H1 (cell line): ENCODE results near the gene TMEM161B. TPM values are rescaled to one million over a fixed set of nuclear protein-coding genes. Genes with fewer than 3 reads are reported as not detected.
A peak's percentile ranks its signal among the peaks of the same experiment; 100 is the strongest.

ENCODE experiments used
- CTCF ChIA-PET: fragments of 300-600 bp; sonication (Branson Sonifier 250); formaldehyde crosslinking; loops from one replicate; lab custom pipeline; 2021; ENCODE audit not compliant: partially characterized antibody; lab: Charles Lee
- POLR2A ChIA-PET: fragments of 300-600 bp; sonication (Branson Sonifier 250); formaldehyde crosslinking; loops from one replicate; lab custom pipeline; 2021; ENCODE audit warnings: inconsistent platforms; ENCODE audit not compliant: partially characterized antibody; lab: Charles Lee
- DNase-seq, 2 experiments: peaks; one replicate each; pipeline versions ENCODE4 v3.0.0 to v3.0.0-alpha.2; 2010 to 2022; ENCODE audit warnings: low spot score in 2 of 2, low read depth in 1 of 2, mixed read lengths in 1 of 2
- FAIRE-seq: peaks from 2 replicates; lab custom pipeline; 2011; peaks lifted over from hg19 to GRCh38; lab: Jason Lieb, UNC
- H2AFZ ChIP-seq: 2 replicates; pipeline ENCODE4 v1.8.1; 2012; ENCODE audit warnings: low read length, inconsistent platforms
- H2AK5ac ChIP-seq: 2 replicates; pipeline ENCODE4 v1.6.1; 2013; ENCODE audit warnings: low read depth, low read length
- H2BK120ac ChIP-seq: replicated peaks from 2 replicates; pipeline ENCODE3; 2013; ENCODE audit warnings: low read depth, low read length, inconsistent platforms
- H2BK12ac ChIP-seq: 2 replicates; pipeline ENCODE4 v1.6.1; 2013; ENCODE audit warnings: low read depth, low read length
- H2BK15ac ChIP-seq: 2 replicates; pipeline ENCODE4 v1.6.1; 2013; ENCODE audit warnings: low read length
- H2BK20ac ChIP-seq: 2 replicates; pipeline ENCODE4 v1.6.1; 2013; ENCODE audit warnings: low read length
- H2BK5ac ChIP-seq: 2 replicates; pipeline ENCODE4 v1.6.1; 2013; ENCODE audit warnings: low read depth, low read length
- H3K14ac ChIP-seq: 2 replicates; pipeline ENCODE4 v1.6.1; 2013; ENCODE audit warnings: inconsistent platforms; ENCODE audit not compliant: insufficient read length
- H3K18ac ChIP-seq: 2 replicates; pipeline ENCODE4 v1.6.1; 2013; ENCODE audit warnings: low read length; ENCODE audit errors: extremely low read depth
- H3K23ac ChIP-seq: 2 replicates; pipeline ENCODE4 v1.6.1; 2013; ENCODE audit warnings: inconsistent platforms; ENCODE audit not compliant: insufficient read length
- H3K23me2 ChIP-seq: 2 replicates; pipeline ENCODE4 v1.6.1; 2013; ENCODE audit warnings: low read depth, low read length
- H3K27ac ChIP-seq: 2 replicates; pipeline ENCODE4 v1.6.1; 2011; ENCODE audit warnings: low read depth, low read length, inconsistent platforms
- H3K27me3 ChIP-seq, 4 experiments: replicated peaks in 1 of 4; 1 replicate in 1 of 4; 2 replicates in 3 of 4; pipeline versions ENCODE4 v1.6.1 to v1.8.1; 2011 to 2013; ENCODE audit warnings: low read length in 3 of 4, mild to moderate bottlenecking in 3 of 4, inconsistent platforms in 2 of 4, mixed read lengths in 2 of 4, moderate library complexity in 1 of 4; ENCODE audit not compliant: control insufficient read depth in 3 of 4, insufficient read depth in 3 of 4; ENCODE audit errors: extremely low read depth in 1 of 4
- H3K36me3 ChIP-seq, 4 experiments: 2 replicates each; pipeline versions ENCODE4 v1.6.1 to v1.8.1; 2011 to 2013; ENCODE audit warnings: mild to moderate bottlenecking in 4 of 4, low read length in 3 of 4, moderate library complexity in 2 of 4, control low read depth in 1 of 4, inconsistent platforms in 1 of 4; ENCODE audit not compliant: insufficient read depth in 4 of 4, control insufficient read depth in 2 of 4
- H3K4ac ChIP-seq: replicated peaks from 2 replicates; pipeline ENCODE3; 2013; ENCODE audit warnings: low read length, low read depth, mixed read lengths, inconsistent platforms; ENCODE audit not compliant: insufficient read length
- H3K4me1 ChIP-seq, 4 experiments: replicated peaks in 1 of 4; 1 replicate in 1 of 4; 2 replicates in 3 of 4; pipeline versions ENCODE4 v1.6.1 to v1.8.1; 2011 to 2013; ENCODE audit warnings: low read length in 3 of 4, inconsistent platforms in 2 of 4, mixed read lengths in 1 of 4; ENCODE audit not compliant: insufficient read depth in 4 of 4, control insufficient read depth in 3 of 4
- H3K4me2 ChIP-seq, 2 experiments: 2 replicates each; pipeline versions ENCODE4 v1.6.1 to v1.8.1; 2011 to 2013; ENCODE audit warnings: low read depth in 2 of 2, low read length in 2 of 2, control low read depth in 1 of 2, inconsistent platforms in 1 of 2, mild to moderate bottlenecking in 1 of 2; ENCODE audit not compliant: insufficient read depth in 1 of 2
- H3K4me3 ChIP-seq, 4 experiments: fragments of 200-600, 300-600 bp in 1 of 4; sonication (generic), shearing (Covaris generic), sonication (Bioruptor Twin) in 1 of 4; 2 replicates each; pipeline versions ENCODE4 v1.5.1 to v1.8.1; 2011 to 2016; ENCODE audit warnings: low read length in 4 of 4, low read depth in 3 of 4, control low read depth in 2 of 4, inconsistent platforms in 2 of 4, mild to moderate bottlenecking in 2 of 4, mixed read lengths in 1 of 4, moderate library complexity in 1 of 4; ENCODE audit not compliant: insufficient read depth in 2 of 4; ENCODE audit errors: extremely low read depth in 1 of 4
- H3K56ac ChIP-seq: replicated peaks from 2 replicates; pipeline ENCODE3; 2013; ENCODE audit warnings: low read depth, mild to moderate bottlenecking, mixed read lengths, low read length, inconsistent platforms; ENCODE audit not compliant: insufficient read length
- H3K79me1 ChIP-seq: 2 replicates; pipeline ENCODE4 v1.6.1; 2013; ENCODE audit warnings: low read depth, low read length, control low read depth
- H3K79me2 ChIP-seq, 2 experiments: 2 replicates each; pipeline versions ENCODE4 v1.6.1 to v1.8.1; 2012 to 2013; ENCODE audit warnings: low read length in 2 of 2, mild to moderate bottlenecking in 2 of 2, inconsistent platforms in 1 of 2; ENCODE audit not compliant: insufficient read depth in 2 of 2, control insufficient read depth in 1 of 2
- H3K9ac ChIP-seq, 4 experiments: replicated peaks in 1 of 4; 1 replicate in 1 of 4; 2 replicates in 3 of 4; pipeline versions ENCODE4 v1.6.1 to v1.8.1; 2011 to 2013; ENCODE audit warnings: low read depth in 3 of 4, low read length in 3 of 4, control low read depth in 2 of 4, mild to moderate bottlenecking in 2 of 4, moderate library complexity in 2 of 4, inconsistent platforms in 1 of 4; ENCODE audit errors: extremely low read depth in 1 of 4
- H3K9me3 ChIP-seq, 2 experiments: 2 replicates each; pipeline versions ENCODE4 v1.6.1 to v1.8.1; 2012 to 2013; ENCODE audit warnings: mild to moderate bottlenecking in 2 of 2, moderate library complexity in 2 of 2, control low read depth in 1 of 2, inconsistent platforms in 1 of 2, low read depth in 1 of 2, low read length in 1 of 2, mixed read lengths in 1 of 2; ENCODE audit not compliant: insufficient read depth in 2 of 2
- H4K20me1 ChIP-seq, 2 experiments: replicated peaks in 1 of 2; 2 replicates each; pipeline versions ENCODE3 to v1.8.1; 2011 to 2013; ENCODE audit warnings: inconsistent platforms in 2 of 2, low read length in 2 of 2, mild to moderate bottlenecking in 1 of 2; ENCODE audit not compliant: insufficient read depth in 2 of 2, control insufficient read depth in 1 of 2
- H4K5ac ChIP-seq: 2 replicates; pipeline ENCODE4 v1.6.1; 2013; ENCODE audit warnings: low read length, low read depth, mixed read lengths, inconsistent platforms; ENCODE audit not compliant: insufficient read length
- H4K8ac ChIP-seq: 2 replicates; pipeline ENCODE4 v1.8.0; 2013; ENCODE audit warnings: mild to moderate bottlenecking, moderate library complexity, low read length, inconsistent platforms; ENCODE audit not compliant: insufficient read depth; ENCODE audit errors: extremely low read depth
- H4K91ac ChIP-seq: replicated peaks from 2 replicates; pipeline ENCODE3; 2013; ENCODE audit warnings: low read length, mixed read lengths, inconsistent platforms; ENCODE audit not compliant: insufficient read length
- CHD1 ChIP-seq: IDR thresholded peaks from 2 replicates; pipeline ENCODE4 v1.6.1; 2012; ENCODE audit warnings: low read depth, low read length, improper control_type of control experiment
- CREB1 ChIP-seq: IDR thresholded peaks from 2 replicates; pipeline ENCODE4 v1.6.1; 2012; ENCODE audit warnings: inconsistent platforms
- CTBP2 ChIP-seq: IDR thresholded peaks from 2 replicates; pipeline ENCODE4 v1.7.0; 2011; ENCODE audit warnings: borderline replicate concordance, mild to moderate bottlenecking, moderate library complexity, mixed read lengths, low read length; ENCODE audit not compliant: insufficient read depth, insufficient read length
- E2F6 ChIP-seq: IDR thresholded peaks from 2 replicates; pipeline ENCODE4 v1.6.1; 2012; ENCODE audit warnings: inconsistent platforms
- KDM4A ChIP-seq: IDR thresholded peaks from one replicate; pipeline ENCODE4 v1.7.1; 2012; ENCODE audit warnings: low read depth, mild to moderate bottlenecking, moderate library complexity, low read length, inconsistent platforms; ENCODE audit not compliant: severe bottlenecking
- POLR2A ChIP-seq, 2 experiments: IDR thresholded peaks; 1 replicate in 1 of 2; 2 replicates in 1 of 2; pipeline ENCODE4 v1.6.1; 2011; ENCODE audit warnings: low read depth in 2 of 2, low read length in 2 of 2, mild to moderate bottlenecking in 2 of 2; ENCODE audit errors: control extremely low read depth in 1 of 2
- POU5F1 ChIP-seq: IDR thresholded peaks from 2 replicates; pipeline ENCODE4 v1.6.1; 2011; ENCODE audit warnings: low read depth, mild to moderate bottlenecking, low read length, moderate library complexity
- RBBP5 ChIP-seq: IDR thresholded peaks from 2 replicates; pipeline ENCODE4 v1.7.1; 2012; ENCODE audit warnings: low read depth, mild to moderate bottlenecking, inconsistent platforms, low read length, moderate library complexity, borderline replicate concordance
- RXRA ChIP-seq: IDR thresholded peaks from 2 replicates; pipeline ENCODE4 v1.6.1; 2011; ENCODE audit warnings: low read depth, mild to moderate bottlenecking, low read length, moderate library complexity; ENCODE audit not compliant: insufficient read depth
- SIX5 ChIP-seq: IDR thresholded peaks from 2 replicates; pipeline ENCODE4 v1.6.1; 2011; ENCODE audit warnings: mild to moderate bottlenecking, low read depth, low read length
- SP1 ChIP-seq: IDR thresholded peaks from 2 replicates; pipeline ENCODE4 v1.6.1; 2011; ENCODE audit warnings: low read depth, low read length
- TCF12 ChIP-seq: IDR thresholded peaks from 2 replicates; pipeline ENCODE4 v1.6.1; 2011; ENCODE audit warnings: low read depth, mild to moderate bottlenecking, low read length
- ZNF274 ChIP-seq: IDR thresholded peaks from 2 replicates; pipeline ENCODE4 v1.7.0; 2012; ENCODE audit warnings: low read length, borderline replicate concordance; ENCODE audit errors: extremely low read depth
- WGBS, 2 experiments: shearing (Covaris generic) in 1 of 2; methylation state at CpG; one replicate each; pipeline versions ENCODE4 v1.1.6 to v1.1.7; 2013 to 2015; ENCODE audit warnings: low lambda C conversion rate in 2 of 2, mixed read lengths in 2 of 2, inconsistent platforms in 1 of 2, low coverage in 1 of 2, missing lambda C conversion rate in 1 of 2; ENCODE audit not compliant: insufficient replicate concordance in 2 of 2, insufficient coverage in 1 of 2, insufficient read length in 1 of 2; ENCODE audit errors: extremely low coverage in 1 of 2, missing lambda C conversion rate in 1 of 2; 5-methylcytosine and 5-hydroxymethylcytosine counted together
- polyA plus RNA-seq, 7 experiments: library from polyadenylated mRNA; depleted of rRNA in 3 of 7; stranded (reverse) in 5 of 7; unstranded in 2 of 7; fragments of >200 nt in 5 of 7; fragments of 200-250 nt in 2 of 7; gene quantifications; 1 replicate in 5 of 7; 2 replicates in 1 of 7; 4 replicates in 1 of 7; pipeline versions ENCODE4 v1.2.1 to v1.2.3, GENCODE V29; 2011 to 2013; ENCODE audit warnings: missing spikeins in 2 of 7, mixed read lengths in 2 of 7
- total RNA-seq: library from RNA; stranded (reverse); fragmentation: NEBNext Ultra II Directional; extraction: Animal tissue kit (Norgen Biotek cat#: 25700); gene quantifications from 2 replicates; pipeline ENCODE4 v1.2.1, GENCODE V29; 2021

The TMEM161B gene
- total and polyA plus RNA-seq, 2 of the 8 experiments (the other 6 are each of a cell fraction or from before 2014, with no cell fraction given): 7.4 to 13.8 TPM

GRCh38 chr5:88256872-88257271 is 11.8 kb downstream of the TMEM161B start:
- H2BK5ac ChIP-seq: peak overlapping the region; percentile 98
- H4K91ac ChIP-seq: no peak overlapping the region
- H3K9me3 ChIP-seq: no peaks in the 10 kb centered on the region
- no peak overlapping the region for H2BK15ac ChIP-seq
- peaks cover 0 to 21% (median 5%) of the 10 kb centered on the region in 4 experiments; a peak in 5 of 7 replicates for H3K4me1 ChIP-seq
- H4K5ac ChIP-seq: peak overlapping the region; percentile 67
- 6% methylated on average over 4 of the region's 4 CpGs; no CpG with 5 or more reads in 1 of the 2 experiments for WGBS, 2 experiments
- H3K23me2 ChIP-seq: no peaks in the 10 kb centered on the region
- H4K8ac ChIP-seq: no peak overlapping the region
- H3K27ac ChIP-seq: peak overlapping the region; percentile 72; the same call in 1 of the 2 replicates
- H3K4me2 ChIP-seq: peak overlapping the region; percentile 58 to 74
- no peak overlapping the region for H3K56ac ChIP-seq
- H3K27me3 ChIP-seq: no peaks in the 10 kb centered on the region
- FAIRE-seq: peak; percentile 97
- no peaks in the 10 kb centered on the region; a peak in 2 of 8 replicates for H3K36me3 ChIP-seq
- ChIA-PET CTCF (interaction anchor here (0.8 to 1.4 kb wide), 2 partner anchors 22 to 23 kb away, joined by 4 read pairs; no protein-coding TSS in a partner anchor), POLR2A (interaction anchor here (0.9 to 2.7 kb wide), 5 partner anchors 11 to 419 kb away, joined by 3 to 12 read pairs (median 3); partner anchors contain the start of gene TMEM161B)
- peak overlapping the region; percentile 98; the same call in 1 of the 2 replicates for H2BK12ac ChIP-seq
- no peak overlapping the region for H2AFZ ChIP-seq
- no peak overlapping the region for H3K23ac ChIP-seq
- H2AK5ac ChIP-seq: no peak overlapping the region
- H3K14ac ChIP-seq: no peak overlapping the region
- H3K4ac ChIP-seq: no peak overlapping the region
- H3K79me1 ChIP-seq: no peaks in the 10 kb centered on the region
- peak overlapping the region; percentile 96 for H3K18ac ChIP-seq
- peak overlapping the region; percentile 95; the same call in 1 of the 2 replicates for H2BK20ac ChIP-seq
- H3K9ac ChIP-seq: peak overlapping the region in 3 of 4 experiments; percentile 14 to 65 (median 42); a peak in 4 of 7 replicates
- H4K20me1 ChIP-seq: no peaks in the 10 kb centered on the region
- H3K4me3 ChIP-seq: peak overlapping the region in 1 of 4 experiments; percentile 40; a peak in 1 of 8 replicates
- DNase-seq: peak; percentile 54 to 63
- H2BK120ac ChIP-seq: no peak overlapping the region
- H3K79me2 ChIP-seq: peaks cover 0 to 92% of the 10 kb centered on the region in 2 experiments; a peak in 3 of 4 replicates
- TF ChIP-seq SP1: peak; percentile 67; the same call in 1 of the 2 replicates
- TF ChIP-seq E2F6: no peak
- no peak for TF ChIP-seq ZNF274
- TF ChIP-seq CTBP2: no peak
- TF ChIP-seq SIX5: no peak
- TF ChIP-seq POLR2A (IDR thresholded peaks at IDR 0.05; ENCODE audit: control extremely low read depth in 1 of 2, low read depth in 2 of 2, low read length in 2 of 2): no peak; a peak in 1 of 3 replicates
- peak; percentile 96 for TF ChIP-seq TCF12
- no peak for TF ChIP-seq CREB1
- TF ChIP-seq POU5F1: no peak
- no peak for TF ChIP-seq KDM4A
- TF ChIP-seq RXRA: no peak
- no peak for TF ChIP-seq RBBP5
- TF ChIP-seq CHD1: no peak
